ENCODE measurements around the gene KRT26.

- TF ChIP-seq POLR2A (IDR thresholded peaks at IDR 0.05; ENCODE audit: low read depth, low read length) (no peak), POLR2AphosphoS5 (IDR thresholded peaks at IDR 0.05; ENCODE audit: low read depth, low read length) (no peak)
Observed at GRCh38 chr17:40720899-40721298, 51.1 kb downstream of the KRT26 start.
